ENCODE results near the gene NXNL1. TPM values are rescaled to one million over a fixed set of nuclear protein-coding genes. Genes with fewer than 3 reads are reported as not detected.

The NXNL1 gene
- total and polyA plus RNA-seq, 5 experiments from 2014 or later = not detected

DNA sequence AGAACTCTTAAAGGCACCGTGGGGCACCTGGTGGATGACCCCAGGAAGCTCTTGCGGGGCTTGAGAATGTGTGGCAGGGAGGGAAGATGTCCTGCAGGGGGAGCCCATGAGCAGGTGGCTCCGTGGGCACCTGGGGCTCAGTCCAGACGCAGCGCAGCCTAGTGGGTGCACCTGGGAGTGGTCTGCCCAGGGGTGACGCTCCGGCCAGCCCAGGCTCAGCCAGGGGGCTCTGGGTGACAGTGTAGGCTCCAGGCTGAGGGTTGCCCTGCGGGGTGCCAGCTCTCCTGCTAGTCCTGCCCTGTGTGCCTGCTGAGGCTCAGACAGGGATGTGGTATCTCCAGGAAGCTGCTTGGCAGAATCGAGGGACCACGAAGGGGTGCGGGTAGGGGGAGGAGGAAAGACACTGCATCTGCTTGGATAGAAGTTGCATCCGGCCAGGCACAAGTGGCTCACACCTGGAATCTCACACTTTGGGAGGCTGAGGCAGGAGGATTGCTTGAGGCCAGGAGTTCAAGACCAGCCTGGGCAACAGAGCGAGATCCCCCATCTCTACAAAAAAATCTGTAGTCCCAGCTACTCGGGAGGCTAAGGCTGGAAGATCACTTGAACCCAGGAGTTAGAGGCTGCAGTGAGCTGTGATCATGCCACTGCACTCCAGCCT, 35.7 kb upstream of the NXNL1 start:
- Mint-ChIP-seq H3K27ac (peak overlapping the region in 7 of 10 donors; percentile 48 to 85 (median 65)), H3K4me3 (peak overlapping the region in 5 of 10 donors; percentile 4 to 68 (median 29)), H3K4me1 (peaks cover 17 to 38% (median 29%) of the 10 kb centered on the region in 4 donors), H3K27me3 (no peaks in the 10 kb centered on the region), H3K36me3 (peaks cover 0 to 4% (median 0%) of the 10 kb centered on the region in 3 donors), H3K9me3 (no peaks in the 10 kb centered on the region)
- ATAC-seq = peak; percentile 95 to 98
- peak; percentile 55 to 87 (median 76) for DNase-seq
- POLR2A ChIA-PET = interaction anchor here (0.6 to 1.8 kb wide), 6 partner anchors 15 to 77 kb away, joined by 3 to 13 read pairs (median 4); partner anchors contain the start of gene PGLS

DNA sequence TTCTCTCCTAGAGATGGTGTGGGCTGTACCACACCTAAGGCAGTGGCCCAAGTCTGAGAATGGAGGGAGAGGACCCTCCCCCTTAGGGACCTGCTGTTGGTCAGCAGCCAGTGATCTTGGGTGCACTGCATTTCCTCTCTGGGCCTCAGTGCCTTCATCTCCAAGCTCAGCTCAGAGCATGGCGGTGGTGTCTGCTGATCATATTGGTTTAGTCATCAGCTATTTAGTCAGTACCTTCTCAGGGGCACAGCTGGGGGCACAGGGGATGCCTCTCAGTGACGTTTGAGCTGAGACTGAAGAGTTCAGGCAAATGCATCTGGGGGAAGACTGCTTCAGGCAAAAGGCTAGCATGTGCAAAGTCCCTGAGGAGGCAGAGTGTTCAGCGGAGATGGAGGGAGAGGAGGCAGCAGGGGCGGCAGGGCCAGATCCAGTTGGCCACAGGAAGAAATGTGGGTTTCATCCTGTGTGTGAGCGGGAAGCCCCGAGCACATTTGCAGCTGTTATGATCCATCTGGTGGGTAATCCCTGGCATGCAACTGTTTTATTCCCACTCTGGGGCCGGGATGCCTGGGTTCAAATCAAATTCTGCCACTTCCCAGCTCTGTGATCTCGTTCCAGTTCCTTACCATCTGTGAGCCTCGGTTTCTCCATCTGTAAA, 35.0 kb upstream of the NXNL1 start:
- POLR2A ChIA-PET = interaction anchor here (0.5 to 1.8 kb wide), 7 partner anchors 16 to 102 kb away, joined by 3 to 13 read pairs (median 4); partner anchors contain the start of gene PGLS

DNA sequence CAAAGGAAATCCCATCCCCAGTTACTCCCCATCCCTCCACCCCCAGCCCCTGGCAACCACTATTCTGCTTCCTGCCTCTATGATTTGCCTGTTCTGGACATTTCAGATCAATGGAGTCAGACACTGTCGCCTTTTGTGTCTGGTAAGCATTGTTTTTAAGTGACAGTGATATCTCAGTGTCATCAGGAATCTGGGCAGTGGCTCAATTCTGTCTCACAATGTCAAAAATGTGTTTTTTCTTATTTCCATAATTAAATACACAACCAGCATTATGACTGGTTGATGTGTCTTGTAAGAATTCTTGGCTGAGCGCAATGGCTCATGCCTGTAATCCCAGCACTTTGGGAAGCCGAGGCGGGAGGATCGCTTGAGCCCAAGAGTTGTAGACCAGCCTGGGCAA, 30.6 kb upstream of the NXNL1 start:
- H3K36me3 Mint-ChIP-seq = no peaks in the 10 kb centered on the region
- H3K27me3 Mint-ChIP-seq = no peaks in the 10 kb centered on the region
- ATAC-seq = no peak
- H3K27ac Mint-ChIP-seq = peak overlapping the region in 9 of 10 donors; percentile 82 to 97 (median 94)
- POLR2A ChIA-PET = interaction anchor here (1.0 kb wide), 1 partner anchor 17 kb away, joined by 3 read pairs; no protein-coding TSS in a partner anchor
- H3K9me3 Mint-ChIP-seq = no peaks in the 10 kb centered on the region
- H3K4me3 Mint-ChIP-seq = peak overlapping the region in 2 of 10 donors; percentile 16 to 87
- peaks cover 21 to 56% (median 51%) of the 10 kb centered on the region in 4 donors for H3K4me1 Mint-ChIP-seq
- no peak for DNase-seq

More for the DNA sequence above, 35.0 kb upstream of the NXNL1 start:
- H3K9me3 Mint-ChIP-seq = no peaks in the 10 kb centered on the region
- H3K4me1 Mint-ChIP-seq = peaks cover 17 to 45% (median 36%) of the 10 kb centered on the region in 4 donors
- peaks cover 0 to 4% (median 0%) of the 10 kb centered on the region in 3 donors for H3K36me3 Mint-ChIP-seq
- no peak for ATAC-seq
- peak overlapping the region in 5 of 10 donors; percentile 4 to 68 (median 36) for H3K4me3 Mint-ChIP-seq
- H3K27ac Mint-ChIP-seq = peak overlapping the region in 8 of 10 donors; percentile 34 to 79 (median 64)
- H3K27me3 Mint-ChIP-seq = no peaks in the 10 kb centered on the region
- no peak for DNase-seq

DNA sequence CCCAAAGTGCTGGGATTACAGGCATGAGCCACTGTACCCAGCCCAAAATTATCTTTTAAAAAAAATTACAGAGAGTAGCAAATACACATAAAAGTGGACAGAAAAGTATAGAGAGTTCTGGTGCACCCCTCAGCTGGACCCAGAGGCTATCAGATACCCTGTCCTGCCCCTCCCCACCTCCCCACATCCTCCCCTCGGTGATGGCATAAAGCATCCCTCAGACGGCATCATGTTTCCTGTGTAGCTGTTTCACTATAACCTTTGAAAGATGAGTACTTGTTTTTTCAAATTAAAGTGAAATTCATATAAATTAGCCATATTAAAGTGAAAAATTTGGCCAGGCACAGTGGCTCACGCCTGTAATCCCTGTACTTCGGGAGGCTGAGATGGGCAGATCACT, 29.7 kb upstream of the NXNL1 start:
- no peaks in the 10 kb centered on the region for H3K36me3 Mint-ChIP-seq
- POLR2A ChIA-PET = interaction anchor here (1.0 to 3.9 kb wide), 4 partner anchors 10 to 33 kb away, joined by 3 to 23 read pairs (median 4); partner anchors contain the start of gene PGLS
- H3K4me3 Mint-ChIP-seq = peak overlapping the region in 9 of 10 donors; percentile 4 to 87 (median 62)
- H3K4me1 Mint-ChIP-seq = peaks cover 19 to 49% (median 44%) of the 10 kb centered on the region in 4 donors
- ATAC-seq = peak; percentile 56 to 78
- peak overlapping the region; percentile 82 to 97 (median 94) for H3K27ac Mint-ChIP-seq
- peak in 9 of 10 donors; percentile 33 to 81 (median 66) for DNase-seq
- H3K9me3 Mint-ChIP-seq = no peaks in the 10 kb centered on the region
- H3K27me3 Mint-ChIP-seq = no peaks in the 10 kb centered on the region

DNA sequence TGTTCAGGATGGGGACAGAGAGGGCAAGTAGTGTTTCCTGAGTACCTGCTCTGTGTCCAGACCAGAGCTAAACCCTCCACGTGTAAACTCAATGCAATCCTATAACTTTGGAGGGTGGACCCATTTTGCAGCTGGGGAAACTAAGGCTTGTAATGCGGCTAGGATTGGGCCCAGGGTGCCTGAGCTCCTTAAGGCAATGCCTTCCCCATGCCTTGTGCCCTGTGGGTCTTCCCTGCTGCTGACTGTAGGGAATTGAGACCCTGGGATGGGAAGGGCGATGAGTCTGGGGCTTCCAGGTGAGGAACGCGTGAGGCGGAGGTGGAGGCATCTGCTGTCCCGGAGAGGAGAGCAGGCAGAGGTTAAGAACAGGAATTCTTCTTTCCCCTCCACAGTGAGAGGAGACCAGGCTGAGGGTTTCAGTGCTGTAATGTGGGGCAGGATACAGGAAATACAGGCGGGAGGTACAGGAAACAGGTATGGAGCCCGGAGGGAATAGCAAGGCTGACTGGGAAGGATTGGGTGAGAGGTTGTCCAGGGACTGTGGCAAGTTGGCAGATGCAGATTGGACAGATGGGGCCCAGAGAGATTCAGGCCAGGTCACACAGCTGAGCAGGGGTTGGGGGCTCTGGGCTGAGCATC, 28.8 kb upstream of the NXNL1 start:
- Mint-ChIP-seq H3K4me1 (peaks cover 20 to 51% (median 46%) of the 10 kb centered on the region in 4 donors), H3K9me3 (no peaks in the 10 kb centered on the region), H3K36me3 (no peaks in the 10 kb centered on the region), H3K27me3 (no peaks in the 10 kb centered on the region), H3K4me3 (peak overlapping the region; percentile 66 to 92 (median 85)), H3K27ac (peak overlapping the region; percentile 79 to 99 (median 92))
- POLR2A ChIA-PET = interaction anchor here (1.3 to 3.9 kb wide), 3 partner anchors 11 to 34 kb away, joined by 3 to 23 read pairs (median 4); partner anchors contain the start of gene PGLS
- DNase-seq (peak in 1 of 10 donors; percentile 24), ATAC-seq (peak in 1 of 2 donors; percentile 3)

DNA sequence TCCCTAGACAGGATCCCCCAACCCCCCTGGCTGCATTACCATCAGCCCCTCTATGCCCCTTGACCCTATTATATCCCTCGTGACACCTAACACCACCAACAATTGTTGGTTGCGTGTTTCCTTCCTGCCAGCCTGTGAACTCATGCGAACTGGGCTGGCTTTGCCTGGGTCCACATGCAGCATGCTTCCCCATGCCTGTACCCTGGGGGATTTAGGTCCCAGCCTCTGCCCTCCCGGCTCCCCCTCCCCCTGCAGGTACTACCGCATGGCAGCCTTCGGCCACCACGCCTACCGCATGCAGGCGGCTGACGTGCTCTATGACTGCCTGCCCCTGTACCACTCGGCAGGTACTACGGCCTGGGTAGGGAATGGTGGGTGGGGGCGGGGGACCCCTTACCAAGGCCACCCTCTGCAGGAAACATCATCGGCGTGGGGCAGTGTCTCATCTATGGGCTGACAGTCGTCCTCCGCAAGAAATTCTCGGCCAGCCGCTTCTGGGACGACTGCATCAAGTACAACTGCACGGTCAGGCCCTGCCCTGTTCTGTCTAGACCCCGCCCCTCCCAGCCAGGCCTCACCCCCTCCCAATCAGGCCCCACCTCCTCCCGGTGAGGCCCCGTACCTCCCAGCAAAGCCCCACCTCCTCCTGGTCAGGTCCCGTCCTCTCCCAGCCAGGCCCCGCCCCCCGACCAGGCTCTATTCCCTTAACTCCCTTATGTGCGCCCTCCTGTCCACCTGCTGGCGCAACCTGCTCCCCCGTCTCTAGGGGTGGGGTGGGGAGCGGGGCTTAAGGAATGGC, 28.1 kb upstream of the NXNL1 start:
- peak overlapping the region; percentile 81 to 92 (median 85) for H3K4me3 Mint-ChIP-seq
- H3K36me3 Mint-ChIP-seq = no peaks in the 10 kb centered on the region
- H3K27ac Mint-ChIP-seq = peak overlapping the region; percentile 88 to 99 (median 94)
- DNase-seq = peak; percentile 55 to 82 (median 72)
- ATAC-seq = peak; percentile 72 to 87
- POLR2A ChIA-PET = interaction anchor here (0.5 to 3.9 kb wide), 6 partner anchors 12 to 615 kb away, joined by 3 to 23 read pairs (median 4); partner anchors contain the start of genes PGLS and SLC27A1
- no peaks in the 10 kb centered on the region for H3K27me3 Mint-ChIP-seq
- no peaks in the 10 kb centered on the region for H3K9me3 Mint-ChIP-seq
- peaks cover 25 to 58% (median 50%) of the 10 kb centered on the region in 4 donors for H3K4me1 Mint-ChIP-seq

DNA sequence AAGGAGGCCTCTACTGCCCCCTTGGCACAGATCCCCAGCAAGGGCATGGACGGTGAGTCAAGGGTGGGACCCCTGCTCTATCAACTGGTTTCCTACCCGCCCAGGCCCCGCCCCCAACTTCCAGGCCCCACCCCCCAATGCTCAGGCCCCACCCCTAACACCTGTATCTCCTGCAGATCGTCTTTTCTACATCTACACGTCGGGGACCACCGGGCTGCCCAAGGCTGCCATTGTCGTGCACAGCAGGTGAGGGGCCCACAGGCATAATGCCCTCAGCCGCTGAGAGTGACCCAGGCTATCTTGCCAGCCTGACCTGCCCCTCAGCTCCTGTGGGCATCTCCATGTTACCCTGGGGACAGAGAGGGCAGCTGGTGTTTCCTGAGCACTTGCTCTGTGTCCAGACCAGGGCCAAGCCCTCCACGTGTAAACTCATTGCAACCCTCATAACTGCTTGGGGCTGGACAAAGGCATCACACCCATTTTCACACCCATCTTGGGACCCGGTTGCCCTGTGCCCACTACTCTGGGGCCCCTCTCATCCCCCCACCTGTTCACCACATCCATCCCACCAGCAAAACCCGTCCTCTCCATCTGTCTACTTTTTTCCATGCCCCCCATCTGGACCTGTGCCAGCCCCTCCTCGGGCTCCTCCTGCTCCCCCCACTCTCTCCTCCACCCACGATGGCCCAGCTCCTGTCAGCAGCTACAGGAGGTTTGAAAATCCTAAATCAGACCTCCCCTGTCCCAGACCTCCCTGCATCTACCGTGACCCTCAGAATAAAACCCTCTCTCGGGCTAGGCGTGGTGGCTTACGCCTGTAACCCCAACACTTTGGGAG, 26.8 kb upstream of the NXNL1 start:
- Mint-ChIP-seq H3K36me3 (no peaks in the 10 kb centered on the region), H3K4me3 (peak overlapping the region in 9 of 10 donors; percentile 50 to 92 (median 85)), H3K9me3 (no peaks in the 10 kb centered on the region), H3K27me3 (no peaks in the 10 kb centered on the region), H3K27ac (peak overlapping the region; percentile 88 to 99 (median 94)), H3K4me1 (peaks cover 30 to 69% (median 55%) of the 10 kb centered on the region in 4 donors)
- no peak for DNase-seq
- no peak for ATAC-seq
- POLR2A ChIA-PET = interaction anchor here (0.9 to 3.9 kb wide), 4 partner anchors 15 to 118 kb away, joined by 3 to 23 read pairs (median 4); partner anchors contain the start of genes PGLS and SLC27A1

DNA sequence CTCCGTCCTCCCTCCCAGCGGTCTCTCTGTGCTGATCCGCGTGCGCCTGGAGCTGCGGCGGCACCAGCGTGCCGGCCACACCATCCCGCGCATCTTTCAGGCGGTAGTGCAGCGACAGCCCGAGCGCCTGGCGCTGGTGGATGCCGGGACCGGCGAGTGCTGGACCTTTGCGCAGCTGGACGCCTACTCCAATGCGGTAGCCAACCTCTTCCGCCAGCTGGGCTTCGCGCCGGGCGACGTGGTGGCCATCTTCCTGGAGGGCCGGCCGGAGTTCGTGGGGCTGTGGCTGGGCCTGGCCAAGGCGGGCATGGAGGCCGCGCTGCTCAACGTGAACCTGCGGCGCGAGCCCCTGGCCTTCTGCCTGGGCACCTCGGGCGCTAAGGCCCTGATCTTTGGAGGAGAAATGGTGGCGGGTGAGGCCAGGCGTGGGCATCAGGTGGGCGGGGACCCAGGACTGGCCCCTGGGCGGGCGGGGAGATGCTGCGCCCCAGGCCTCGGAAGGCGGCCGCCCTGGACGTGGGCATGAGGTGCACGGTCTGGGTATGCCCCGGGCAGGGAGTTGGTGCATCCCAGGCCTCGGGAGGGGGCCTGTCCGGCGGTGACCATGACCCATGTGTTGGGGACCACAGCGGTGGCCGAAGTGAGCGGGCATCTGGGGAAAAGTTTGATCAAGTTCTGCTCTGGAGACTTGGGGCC, 26.0 kb upstream of the NXNL1 start:
- no peaks in the 10 kb centered on the region for H3K9me3 Mint-ChIP-seq
- H3K4me3 Mint-ChIP-seq = no peak overlapping the region
- no peaks in the 10 kb centered on the region for H3K27me3 Mint-ChIP-seq
- H3K27ac Mint-ChIP-seq = peak overlapping the region in 1 of 10 donors; percentile 15
- H3K36me3 Mint-ChIP-seq = no peaks in the 10 kb centered on the region
- DNase-seq = no peak
- peaks cover 30 to 65% (median 55%) of the 10 kb centered on the region in 4 donors for H3K4me1 Mint-ChIP-seq
- ATAC-seq = no peak
- POLR2A ChIA-PET = interaction anchor here (3.9 kb wide), 1 partner anchor 25 kb away, joined by 23 read pairs; the partner anchor contains the start of gene PGLS

DNA sequence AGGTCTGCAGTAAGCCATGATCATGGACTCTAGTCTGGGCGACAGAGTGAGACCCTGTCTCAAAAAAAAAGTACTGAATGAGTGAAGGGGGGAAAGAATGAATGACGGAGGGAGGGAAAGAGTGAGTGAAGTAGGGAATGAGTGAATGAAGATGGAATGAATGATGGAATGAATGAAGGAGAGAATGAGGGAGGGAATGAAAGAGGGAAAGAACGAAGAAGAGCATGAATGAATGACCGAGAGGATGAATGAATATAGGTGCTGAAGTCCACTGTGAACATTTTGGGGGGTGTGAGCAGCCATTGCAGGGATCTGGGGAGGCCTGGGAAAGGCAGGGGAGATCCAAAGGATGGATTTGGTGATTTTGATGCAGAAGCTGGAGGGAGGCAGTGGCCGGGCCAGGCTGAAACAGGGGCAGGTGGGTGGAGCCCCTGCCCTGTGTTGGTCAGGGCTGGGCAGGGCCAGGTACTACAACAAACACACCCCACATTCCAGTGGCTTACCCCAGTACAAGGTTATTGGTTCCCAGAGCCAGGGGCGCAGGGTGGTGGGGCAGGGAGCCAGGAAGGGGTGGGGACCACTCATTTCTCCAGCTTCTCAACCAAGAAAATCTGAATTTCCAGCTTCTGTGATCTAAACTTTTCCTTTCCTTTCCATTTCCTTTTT, 23.9 kb upstream of the NXNL1 start:
- ATAC-seq = no peak
- H3K36me3 Mint-ChIP-seq = no peaks in the 10 kb centered on the region
- H3K4me1 Mint-ChIP-seq = peaks cover 25 to 48% (median 36%) of the 10 kb centered on the region in 4 donors
- no peak for DNase-seq
- peak overlapping the region; percentile 7 to 81 (median 63) for H3K27ac Mint-ChIP-seq
- H3K27me3 Mint-ChIP-seq = no peaks in the 10 kb centered on the region
- no peaks in the 10 kb centered on the region for H3K9me3 Mint-ChIP-seq
- POLR2A ChIA-PET = interaction anchor here (0.6 kb wide), 1 partner anchor 375 kb away, joined by 3 read pairs; no protein-coding TSS in a partner anchor
- no peak overlapping the region for H3K4me3 Mint-ChIP-seq

DNA sequence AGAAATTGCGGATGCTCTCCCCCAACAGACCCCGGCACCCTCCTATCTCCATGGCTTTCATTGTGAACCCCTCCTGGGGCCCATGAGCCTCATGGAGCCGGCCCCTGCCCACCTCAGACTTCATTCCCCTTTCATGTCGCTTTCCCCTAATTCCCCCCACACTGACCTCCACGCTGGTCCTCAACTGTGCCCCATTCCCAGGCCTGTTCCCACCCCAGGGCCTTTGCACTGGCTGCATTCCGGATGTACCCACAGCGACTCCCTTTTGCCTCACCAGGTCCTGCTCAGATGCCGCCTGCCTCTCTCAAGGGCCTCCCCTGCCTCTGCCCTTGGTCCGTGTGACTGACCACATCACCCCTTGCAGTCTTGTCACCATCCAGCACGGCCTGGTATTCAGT, 22.9 kb upstream of the NXNL1 start:
- Mint-ChIP-seq H3K4me3 (no peak overlapping the region), H3K27ac (peak overlapping the region in 5 of 10 donors; percentile 15 to 85 (median 65)), H3K27me3 (no peaks in the 10 kb centered on the region), H3K36me3 (no peaks in the 10 kb centered on the region), H3K4me1 (peaks cover 17 to 41% (median 26%) of the 10 kb centered on the region in 4 donors), H3K9me3 (no peaks in the 10 kb centered on the region)
- no peak for ATAC-seq
- no peak for DNase-seq
- POLR2A ChIA-PET = interaction anchor here (0.9 kb wide), 1 partner anchor 10 kb away, joined by 3 read pairs; no protein-coding TSS in a partner anchor

All from naive thymus-derived CD8-positive, alpha-beta T cell (primary cell).